BJ (cell line): Measurements from ENCODE around the gene ANKEF1. TPM values are rescaled to one million over a fixed set of nuclear protein-coding genes. Genes with fewer than 3 reads are reported as not detected.

ENCODE experiments used
- CTCF ChIA-PET: fragments of 350-600 bp; formaldehyde crosslinking; extraction: SDS; loops from one replicate; lab custom pipeline; 2021; ENCODE audit warnings: antibody characterized with exemption, inconsistent platforms; lab: Yijun Ruan, JAX
- POLR2A ChIA-PET: fragments of 300-600 bp; sonication (Branson Sonifier 250); formaldehyde crosslinking; extraction: SDS; loops from one replicate; lab custom pipeline; 2021; ENCODE audit warnings: antibody characterized with exemption; lab: Charles Lee
- DNase-seq: peaks from one replicate; pipeline ENCODE4 v3.0.0-alpha.2; 2011; ENCODE audit warnings: low read depth
- H3K27me3 ChIP-seq: 2 replicates; pipeline ENCODE4 v1.6.0; 2011; ENCODE audit warnings: low read length; ENCODE audit not compliant: control insufficient read depth, insufficient read depth
- H3K36me3 ChIP-seq: 2 replicates; pipeline ENCODE4 v1.5.1; 2011; ENCODE audit warnings: low read length; ENCODE audit not compliant: control insufficient read depth, insufficient read depth
- H3K4me3 ChIP-seq: 2 replicates; pipeline ENCODE4 v1.5.1; 2011; ENCODE audit warnings: low read depth, mild to moderate bottlenecking, control low read depth, low read length
- CTCF ChIP-seq: IDR thresholded peaks from 2 replicates; pipeline ENCODE4 v1.5.1; 2011; ENCODE audit warnings: low read depth, mild to moderate bottlenecking, control low read depth, inconsistent platforms, low read length, moderate library complexity; ENCODE audit not compliant: insufficient read depth
- polyA minus RNA-seq: library from RNA; depleted of rRNA, polyadenylated mRNA; stranded (reverse); fragments of >200 nt; gene quantifications from 2 replicates; pipeline ENCODE4 v1.2.3, GENCODE V29; 2011; rRNA and poly(A)+ RNA removed
- polyA plus RNA-seq: library from polyadenylated mRNA; depleted of rRNA; stranded (reverse); fragments of >200 nt; gene quantifications from 2 replicates; pipeline ENCODE4 v1.2.3, GENCODE V29; 2011; rRNA removed

Gene ANKEF1
- 0.70 and 1.1 TPM in 2 replicates for polyA plus RNA-seq
- polyA minus RNA-seq: 0.41 and 0.62 TPM in 2 replicates

GRCh38 chr20:10034717-10035571, at the start of gene ANKEF1:
Gene ANKEF1, plus strand, starts transcription at chr20:10034987. Its CDS starts 3,315 bp downstream, at chr20:10038302.
- ChIA-PET POLR2A (interaction anchor here (0.6 kb wide), 1 partner anchor 11 kb away, joined by 3 read pairs; no protein-coding TSS in a partner anchor), CTCF (interaction anchor here (0.7 kb wide), 1 partner anchor 57 kb away, joined by 3 read pairs; no protein-coding TSS in a partner anchor)
- peak within 1 kb of the TSS; percentile 68 for H3K4me3 ChIP-seq
- no peak for DNase-seq
- no peaks in the 10 kb centered on the region for H3K36me3 ChIP-seq
- H3K27me3 ChIP-seq: no peaks in the 10 kb centered on the region
- no peak for TF ChIP-seq CTCF

GRCh38 chr20:9985281-9985680, 49.5 kb upstream of the ANKEF1 start:
- Histone ChIP-seq H3K4me3 (no peak overlapping the region), H3K27me3 (no peaks in the 10 kb centered on the region), H3K36me3 (no peaks in the 10 kb centered on the region)
- POLR2A ChIA-PET: no interaction called here
- DNase-seq: no peak
- CTCF ChIA-PET: interaction anchor here (1.9 to 3.9 kb wide), 2 partner anchors 105 to 107 kb away, joined by 5 to 23 read pairs; no protein-coding TSS in a partner anchor
- no peak for TF ChIP-seq CTCF

- no peak for DNase-seq
- Histone ChIP-seq H3K4me3 (no peak overlapping the region), H3K36me3 (no peaks in the 10 kb centered on the region), H3K27me3 (no peaks in the 10 kb centered on the region)
- TF ChIP-seq CTCF: no peak
- ChIA-PET CTCF (interaction anchor here (1.2 to 3.9 kb wide), 3 partner anchors 7 to 105 kb away, joined by 4 to 23 read pairs (median 5); no protein-coding TSS in a partner anchor), POLR2A (no interaction called here)
Observed at GRCh38 chr20:9985773-9986172, 49.0 kb upstream of the ANKEF1 start.

GRCh38 chr20:9989066-9989724, 45.6 kb upstream of the ANKEF1 start:
- CTCF ChIA-PET: interaction anchor here (0.7 to 2.5 kb wide), 6 partner anchors 11 to 424 kb away, joined by 3 to 11 read pairs (median 5); no protein-coding TSS in a partner anchor
- POLR2A ChIA-PET: interaction anchor here (0.6 kb wide), 1 partner anchor 387 kb away, joined by 10 read pairs; no protein-coding TSS in a partner anchor
- DNase-seq: peak; percentile 19

More at GRCh38 chr20:9989066-9989724, 45.6 kb upstream of the ANKEF1 start:
- H3K36me3 ChIP-seq: no peaks in the 10 kb centered on the region
- H3K27me3 ChIP-seq: no peaks in the 10 kb centered on the region
- no peak for TF ChIP-seq CTCF
- H3K4me3 ChIP-seq: no peak overlapping the region
